ENCODE results near the gene TIAM2.

The TIAM2 gene

DNA sequence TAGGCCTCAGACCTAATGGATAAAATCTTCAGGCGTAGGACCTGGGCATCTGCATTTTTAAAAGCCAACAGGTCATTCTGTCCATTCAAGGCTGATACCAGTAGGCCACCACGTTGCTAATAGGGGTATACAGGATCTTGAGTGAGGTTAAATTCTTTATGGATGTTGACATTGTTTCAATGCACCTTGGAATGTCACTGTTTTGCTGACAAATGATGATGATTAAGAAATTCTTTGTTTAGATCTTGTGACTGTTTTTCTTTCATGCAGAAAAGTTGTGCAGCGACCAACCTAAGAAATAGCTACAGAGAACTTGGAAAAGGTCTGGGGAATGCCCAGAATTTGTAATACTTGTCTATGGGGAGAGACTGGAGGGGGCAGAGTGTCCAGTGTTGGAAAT, 167.6 kb downstream of the TIAM2 start:
- peaks cover 8% of the 10 kb centered on the region for H3K4me1 ChIP-seq (ENCODE audit: control insufficient read depth, insufficient read depth, low read length)

DNA sequence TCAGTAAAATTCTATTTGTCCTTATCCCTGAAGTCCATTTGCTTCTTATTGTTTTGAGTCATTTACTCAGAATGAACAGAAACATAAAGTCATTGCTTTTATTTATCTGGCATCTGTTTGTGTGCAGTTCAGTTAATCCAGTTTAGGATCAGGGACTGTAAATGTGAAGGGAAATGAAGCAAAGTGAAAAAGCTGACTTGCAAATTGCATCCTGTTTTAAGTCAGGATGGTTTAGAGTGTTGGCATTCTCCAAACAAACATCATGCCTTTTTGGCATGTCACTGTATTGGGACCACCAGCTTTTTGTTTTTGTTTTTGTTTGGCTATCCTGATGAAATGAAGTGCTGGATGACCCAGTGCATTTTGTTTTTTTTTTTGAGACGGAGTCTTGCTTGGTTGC, 168.5 kb downstream of the TIAM2 start:
- peaks cover under 1% of the 10 kb centered on the region for H3K4me1 ChIP-seq (ENCODE audit: control insufficient read depth, insufficient read depth, low read length)
- no peaks in the 10 kb centered on the region for H3K27me3 ChIP-seq (ENCODE audit: control insufficient read depth, insufficient read depth, low read length)
- H3K4me3 ChIP-seq (ENCODE audit: low read length): no peak overlapping the region
- no peak overlapping the region for H3K9ac ChIP-seq (ENCODE audit: low read depth, low read length)
- H3K9me3 ChIP-seq (replicated peaks; ENCODE audit: low read length): no peaks in the 10 kb centered on the region
- H3K4me2 ChIP-seq (ENCODE audit: low read length): no peak overlapping the region
- H3K36me3 ChIP-seq (ENCODE audit: insufficient read depth, low read length): peaks cover 5% of the 10 kb centered on the region

More for the DNA sequence above, 167.6 kb downstream of the TIAM2 start:
- H3K4me2 ChIP-seq (ENCODE audit: low read length): no peak overlapping the region
- no peaks in the 10 kb centered on the region for H3K9me3 ChIP-seq (replicated peaks; ENCODE audit: low read length)
- H3K27me3 ChIP-seq (ENCODE audit: control insufficient read depth, insufficient read depth, low read length): no peaks in the 10 kb centered on the region
- no peak overlapping the region for H3K4me3 ChIP-seq (ENCODE audit: low read length)
- H3K9ac ChIP-seq (ENCODE audit: low read depth, low read length): no peak overlapping the region
- H3K36me3 ChIP-seq (ENCODE audit: insufficient read depth, low read length): peaks cover 5% of the 10 kb centered on the region

DNA sequence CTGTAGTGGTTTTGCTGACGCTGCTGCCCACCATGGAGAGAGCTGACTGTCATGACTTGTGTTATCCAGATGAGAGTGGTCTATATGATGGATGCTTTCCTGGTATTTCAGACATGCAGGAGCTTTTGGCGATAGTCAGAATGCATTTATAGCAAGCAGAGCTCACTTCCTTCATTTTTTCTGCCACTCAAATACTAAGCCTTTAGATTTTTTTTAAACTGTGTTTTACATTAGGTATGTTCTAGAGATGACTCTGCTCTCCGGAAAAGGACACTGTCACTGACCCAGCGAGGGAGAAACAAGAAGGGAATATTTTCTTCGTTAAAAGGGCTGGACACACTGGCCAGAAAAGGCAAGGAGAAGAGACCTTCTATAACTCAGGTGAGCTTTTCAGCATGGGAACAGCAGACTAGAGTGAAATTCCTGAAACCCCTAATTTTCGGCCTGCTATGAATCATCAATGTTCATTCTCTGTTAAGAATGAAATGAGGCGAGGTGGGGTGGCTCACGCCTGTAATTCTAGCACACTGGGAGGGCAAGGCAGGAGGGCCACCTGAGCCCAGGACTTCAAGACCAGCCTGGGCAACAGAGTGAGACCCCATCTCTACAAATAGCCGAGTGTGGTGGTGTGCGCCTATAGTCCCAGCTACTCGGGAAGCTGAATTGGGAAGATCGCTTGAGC, 170.1 kb downstream of the TIAM2 start:
- no peaks in the 10 kb centered on the region for H3K27me3 ChIP-seq (ENCODE audit: control insufficient read depth, insufficient read depth, low read length)
- H3K9me3 ChIP-seq (replicated peaks; ENCODE audit: low read length): no peaks in the 10 kb centered on the region
- H3K4me2 ChIP-seq (ENCODE audit: low read length): no peak overlapping the region
- no peak overlapping the region for H3K4me3 ChIP-seq (ENCODE audit: low read length)
- no peak overlapping the region for H3K9ac ChIP-seq (ENCODE audit: low read depth, low read length)
- H3K36me3 ChIP-seq (ENCODE audit: insufficient read depth, low read length): peaks cover 5% of the 10 kb centered on the region
- H3K4me1 ChIP-seq (ENCODE audit: control insufficient read depth, insufficient read depth, low read length): no peaks in the 10 kb centered on the region

DNA sequence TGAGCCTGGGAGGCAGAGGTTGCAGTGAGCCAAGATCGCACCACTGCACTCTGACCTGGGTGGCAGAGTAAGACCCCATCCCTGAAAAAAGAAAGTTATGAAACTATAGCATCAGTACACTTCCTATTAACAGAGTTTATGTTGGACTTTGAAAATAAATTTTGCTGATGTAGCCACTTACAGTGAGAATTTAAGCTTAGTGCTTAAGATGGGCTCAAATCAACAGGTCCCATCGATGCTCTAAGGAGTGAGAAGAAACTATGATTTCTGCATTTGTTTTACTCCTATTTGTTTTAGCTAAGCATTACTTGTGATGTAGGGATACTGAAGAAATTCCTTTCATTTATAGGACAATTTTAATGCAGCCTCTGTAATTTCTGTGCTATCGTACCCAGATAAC, 175.4 kb downstream of the TIAM2 start:
- Histone ChIP-seq H3K4me3 (ENCODE audit: low read length) (no peak overlapping the region), H3K9ac (ENCODE audit: low read depth, low read length) (peak overlapping the region; percentile 31), H3K27me3 (ENCODE audit: control insufficient read depth, insufficient read depth, low read length) (no peaks in the 10 kb centered on the region), H3K4me1 (ENCODE audit: control insufficient read depth, insufficient read depth, low read length) (peaks cover 28% of the 10 kb centered on the region), H3K9me3 (replicated peaks; ENCODE audit: low read length) (no peaks in the 10 kb centered on the region), H3K4me2 (ENCODE audit: low read length) (peak overlapping the region; percentile 71), H3K36me3 (ENCODE audit: insufficient read depth, low read length) (no peaks in the 10 kb centered on the region)

DNA sequence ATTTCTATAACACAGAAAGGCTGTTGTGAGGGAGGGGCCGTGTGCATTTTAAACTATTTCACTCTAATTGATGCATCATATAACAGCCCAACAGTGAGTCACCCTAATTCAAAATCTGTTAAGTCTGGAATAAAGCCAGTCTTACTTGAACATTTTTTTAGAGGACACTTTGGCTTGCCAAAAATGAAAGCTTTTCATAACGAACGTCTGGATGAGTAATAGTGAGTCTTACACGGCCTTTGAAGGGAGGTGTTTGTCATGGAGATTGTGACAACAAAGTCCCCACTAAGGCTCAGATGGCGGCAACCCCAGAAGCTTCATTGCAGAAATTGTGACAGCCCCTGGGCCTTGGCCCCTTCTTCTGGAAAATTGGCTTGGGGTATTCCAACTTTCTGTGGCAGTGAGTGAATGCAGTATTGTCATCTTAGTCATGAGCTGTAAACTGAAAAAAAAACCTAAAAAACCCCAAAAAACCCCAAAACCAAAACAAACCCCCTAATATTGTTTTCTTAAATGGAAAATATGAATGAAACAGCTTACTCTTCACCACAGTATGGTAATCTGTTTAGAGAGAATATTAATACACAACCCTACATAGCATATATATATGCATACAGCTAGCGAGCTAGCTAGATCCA, 176.1 kb downstream of the TIAM2 start:
- H3K36me3 ChIP-seq (ENCODE audit: insufficient read depth, low read length): no peaks in the 10 kb centered on the region
- H3K27me3 ChIP-seq (ENCODE audit: control insufficient read depth, insufficient read depth, low read length): no peaks in the 10 kb centered on the region
- H3K4me3 ChIP-seq (ENCODE audit: low read length): peak overlapping the region; percentile 43
- H3K4me2 ChIP-seq (ENCODE audit: low read length): peak overlapping the region; percentile 71
- no peaks in the 10 kb centered on the region for H3K9me3 ChIP-seq (replicated peaks; ENCODE audit: low read length)
- H3K9ac ChIP-seq (ENCODE audit: low read depth, low read length): peak overlapping the region; percentile 52
- peaks cover 28% of the 10 kb centered on the region for H3K4me1 ChIP-seq (ENCODE audit: control insufficient read depth, insufficient read depth, low read length)

DNA sequence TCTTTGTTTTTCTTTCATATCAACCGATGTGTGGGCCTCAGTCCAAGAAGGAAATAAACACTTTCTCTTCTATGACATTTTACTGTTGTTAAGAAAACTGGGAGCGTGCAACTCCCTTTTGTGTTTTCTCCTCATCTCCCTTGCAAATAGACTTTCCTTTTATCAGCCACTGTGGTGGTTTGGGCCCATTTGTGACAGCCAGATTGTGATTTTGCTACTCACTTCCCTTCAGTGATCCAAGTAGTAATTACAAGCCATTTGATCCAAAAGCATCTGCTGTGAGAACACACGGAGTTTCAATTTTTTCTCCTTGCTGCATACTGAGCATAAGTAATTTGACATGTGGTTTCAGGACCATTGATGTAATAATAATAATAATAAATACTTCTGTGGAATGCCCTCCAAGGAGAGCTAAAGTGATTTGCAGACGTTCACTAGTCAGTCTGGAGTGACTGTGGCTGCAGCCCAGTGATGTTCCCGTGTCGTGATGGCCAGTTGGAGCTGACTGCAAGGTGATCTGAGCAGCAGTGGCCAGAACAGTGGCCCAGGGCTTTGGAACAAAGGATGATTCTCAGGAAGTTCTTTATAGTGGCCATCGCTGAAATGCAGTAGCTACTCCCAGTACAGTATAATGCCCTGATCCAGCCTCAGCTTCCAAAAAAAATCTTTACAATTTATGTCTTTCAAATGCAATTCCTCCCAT, 176.8 kb downstream of the TIAM2 start:
- peak overlapping the region; percentile 43 for H3K4me3 ChIP-seq (ENCODE audit: low read length)
- no peaks in the 10 kb centered on the region for H3K9me3 ChIP-seq (replicated peaks; ENCODE audit: low read length)
- H3K4me2 ChIP-seq (ENCODE audit: low read length): peak overlapping the region; percentile 71
- peak overlapping the region; percentile 52 for H3K9ac ChIP-seq (ENCODE audit: low read depth, low read length)
- H3K4me1 ChIP-seq (ENCODE audit: control insufficient read depth, insufficient read depth, low read length): peaks cover 28% of the 10 kb centered on the region
- no peaks in the 10 kb centered on the region for H3K27me3 ChIP-seq (ENCODE audit: control insufficient read depth, insufficient read depth, low read length)
- H3K36me3 ChIP-seq (ENCODE audit: insufficient read depth, low read length): no peaks in the 10 kb centered on the region

DNA sequence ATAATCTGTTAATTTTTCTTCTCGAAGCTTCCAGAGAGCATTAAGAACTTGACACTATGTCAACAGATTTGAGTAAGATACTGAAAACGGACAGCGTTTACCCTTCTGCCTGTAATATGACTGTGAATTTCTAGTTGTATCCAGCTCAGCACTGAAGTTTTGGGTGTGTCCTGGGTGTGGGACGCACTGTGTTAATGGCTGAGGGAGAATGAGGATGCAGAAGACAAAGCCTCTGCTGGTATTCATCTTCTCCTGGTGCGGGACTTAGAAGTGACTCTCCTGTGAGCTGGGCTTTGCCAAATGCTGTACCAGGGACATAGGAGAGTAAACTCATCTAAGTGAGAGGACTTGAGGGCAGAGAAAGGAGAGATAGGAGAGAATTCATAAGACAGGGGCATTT, 178.4 kb downstream of the TIAM2 start:
- no peaks in the 10 kb centered on the region for H3K9me3 ChIP-seq (replicated peaks; ENCODE audit: low read length)
- H3K4me3 ChIP-seq (ENCODE audit: low read length): no peak overlapping the region
- no peak overlapping the region for H3K9ac ChIP-seq (ENCODE audit: low read depth, low read length)
- H3K36me3 ChIP-seq (ENCODE audit: insufficient read depth, low read length): no peaks in the 10 kb centered on the region
- H3K4me2 ChIP-seq (ENCODE audit: low read length): no peak overlapping the region
- no peaks in the 10 kb centered on the region for H3K27me3 ChIP-seq (ENCODE audit: control insufficient read depth, insufficient read depth, low read length)
- H3K4me1 ChIP-seq (ENCODE audit: control insufficient read depth, insufficient read depth, low read length): peaks cover 28% of the 10 kb centered on the region

DNA sequence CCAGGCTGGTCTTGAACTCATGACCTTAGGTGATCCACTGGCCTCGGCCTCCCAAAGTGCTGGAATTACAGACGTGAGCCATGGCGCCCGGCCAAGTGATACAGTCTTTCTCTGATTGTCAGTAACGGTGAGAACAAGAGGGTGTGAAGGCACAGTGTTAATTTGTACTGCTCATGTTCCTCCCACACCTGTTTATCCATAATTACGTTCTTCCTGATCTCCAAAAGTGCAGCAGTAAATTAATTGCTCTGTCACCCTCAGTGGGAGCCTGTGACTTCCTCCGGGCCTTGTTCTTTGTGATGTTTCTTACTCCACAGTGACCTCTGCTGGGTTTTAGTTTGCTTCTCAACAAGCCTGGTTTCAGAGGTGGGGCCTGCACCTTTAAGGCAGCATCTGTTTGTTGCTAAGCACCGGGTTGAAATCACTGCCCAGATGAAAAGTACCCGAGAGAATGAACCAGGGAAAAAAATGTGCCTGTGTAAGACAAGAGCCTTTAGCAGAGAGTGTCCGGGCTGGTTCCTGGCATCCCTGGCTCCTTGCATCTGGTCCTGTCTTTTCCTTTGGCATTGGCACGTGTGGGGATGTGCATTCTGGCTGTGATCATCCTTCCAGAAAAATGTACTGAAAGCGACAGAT, 179.6 kb downstream of the TIAM2 start:
- H3K4me2 ChIP-seq (ENCODE audit: low read length): no peak overlapping the region
- H3K9me3 ChIP-seq (replicated peaks; ENCODE audit: low read length): no peaks in the 10 kb centered on the region
- no peak overlapping the region for H3K4me3 ChIP-seq (ENCODE audit: low read length)
- H3K4me1 ChIP-seq (ENCODE audit: control insufficient read depth, insufficient read depth, low read length): peaks cover 28% of the 10 kb centered on the region
- H3K36me3 ChIP-seq (ENCODE audit: insufficient read depth, low read length): no peaks in the 10 kb centered on the region
- H3K27me3 ChIP-seq (ENCODE audit: control insufficient read depth, insufficient read depth, low read length): no peaks in the 10 kb centered on the region
- no peak overlapping the region for H3K9ac ChIP-seq (ENCODE audit: low read depth, low read length)

DNA sequence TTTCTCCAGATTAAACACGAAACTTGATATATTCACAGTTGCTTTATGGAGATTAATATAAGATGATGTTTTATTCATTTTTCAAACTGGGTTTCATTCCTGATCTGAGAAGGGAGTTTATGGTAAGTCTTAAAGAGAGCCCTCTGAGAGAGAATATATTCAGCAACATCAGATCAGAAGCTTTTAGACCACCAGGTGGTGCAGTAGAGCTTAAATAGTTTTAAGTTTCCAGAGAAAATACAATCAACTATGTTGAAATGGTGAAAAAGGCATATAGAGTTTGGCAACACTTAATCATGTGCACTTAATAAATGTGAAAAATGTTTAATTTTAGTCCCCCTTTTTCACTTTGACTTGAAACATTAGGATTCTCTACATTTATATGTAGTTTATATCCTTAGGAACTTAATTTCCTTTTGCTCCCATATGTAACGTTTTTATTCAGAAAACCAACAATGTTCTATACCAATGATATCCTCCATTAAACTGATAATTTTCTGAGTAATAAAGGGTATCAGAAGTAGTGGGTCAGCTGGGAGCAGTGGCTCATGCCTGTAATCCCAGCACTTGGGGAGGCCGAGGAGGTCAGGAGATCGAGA, 182.3 kb downstream of the TIAM2 start:
- peaks cover 8% of the 10 kb centered on the region for H3K4me1 ChIP-seq (ENCODE audit: control insufficient read depth, insufficient read depth, low read length)
- no peak overlapping the region for H3K4me2 ChIP-seq (ENCODE audit: low read length)
- peaks cover 5% of the 10 kb centered on the region for H3K36me3 ChIP-seq (ENCODE audit: insufficient read depth, low read length)
- H3K4me3 ChIP-seq (ENCODE audit: low read length): no peak overlapping the region
- no peak overlapping the region for H3K9ac ChIP-seq (ENCODE audit: low read depth, low read length)
- no peaks in the 10 kb centered on the region for H3K9me3 ChIP-seq (replicated peaks; ENCODE audit: low read length)
- no peaks in the 10 kb centered on the region for H3K27me3 ChIP-seq (ENCODE audit: control insufficient read depth, insufficient read depth, low read length)

DNA sequence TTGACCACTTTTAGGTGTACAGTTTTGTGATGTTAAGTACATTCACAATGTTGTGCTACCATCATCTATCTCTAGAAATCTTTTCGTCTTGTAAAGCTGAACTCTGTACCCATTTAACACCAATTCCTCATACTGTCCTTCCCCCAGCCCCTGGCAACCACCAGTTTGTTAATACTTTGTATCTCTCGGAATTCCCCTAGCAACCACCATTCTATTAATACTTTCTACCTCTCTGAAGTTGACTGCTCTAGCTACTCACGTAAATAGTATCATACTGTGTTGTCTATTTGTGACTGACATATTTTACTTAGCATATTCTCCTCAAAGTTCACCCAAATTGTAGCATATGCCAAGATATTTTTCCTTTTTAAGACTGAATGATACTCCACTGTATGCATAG, 186.4 kb downstream of the TIAM2 start:
- no peak overlapping the region for H3K4me3 ChIP-seq (ENCODE audit: low read length)
- H3K36me3 ChIP-seq (ENCODE audit: insufficient read depth, low read length): peaks cover 5% of the 10 kb centered on the region
- no peak overlapping the region for H3K4me2 ChIP-seq (ENCODE audit: low read length)
- no peak overlapping the region for H3K9ac ChIP-seq (ENCODE audit: low read depth, low read length)
- H3K4me1 ChIP-seq (ENCODE audit: control insufficient read depth, insufficient read depth, low read length): peaks cover 8% of the 10 kb centered on the region
- no peaks in the 10 kb centered on the region for H3K9me3 ChIP-seq (replicated peaks; ENCODE audit: low read length)
- no peaks in the 10 kb centered on the region for H3K27me3 ChIP-seq (ENCODE audit: control insufficient read depth, insufficient read depth, low read length)

DNA sequence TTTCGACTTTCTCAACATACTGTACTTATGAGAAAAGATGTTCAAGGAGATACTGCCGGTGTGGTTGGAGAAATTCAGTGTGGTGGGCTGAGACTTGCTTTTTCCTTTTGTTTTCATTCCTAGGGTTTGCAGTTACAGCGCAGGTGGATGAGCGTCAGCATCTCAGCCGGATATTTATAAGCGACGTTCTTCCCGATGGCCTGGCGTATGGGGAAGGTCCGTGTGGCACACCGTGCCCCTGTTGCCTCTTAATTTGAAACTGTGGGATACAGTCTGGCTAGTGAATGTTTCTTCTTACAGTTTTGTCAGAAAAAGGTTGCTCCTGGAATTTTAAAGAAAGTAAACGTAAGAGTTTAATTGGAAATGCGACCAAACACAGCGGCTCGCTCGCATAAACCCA, 187.0 kb downstream of the TIAM2 start:
- peaks cover 8% of the 10 kb centered on the region for H3K4me1 ChIP-seq (ENCODE audit: control insufficient read depth, insufficient read depth, low read length)
- no peak overlapping the region for H3K4me2 ChIP-seq (ENCODE audit: low read length)
- H3K9ac ChIP-seq (ENCODE audit: low read depth, low read length): no peak overlapping the region
- H3K36me3 ChIP-seq (ENCODE audit: insufficient read depth, low read length): peaks cover 5% of the 10 kb centered on the region
- no peaks in the 10 kb centered on the region for H3K9me3 ChIP-seq (replicated peaks; ENCODE audit: low read length)
- no peak overlapping the region for H3K4me3 ChIP-seq (ENCODE audit: low read length)
- no peaks in the 10 kb centered on the region for H3K27me3 ChIP-seq (ENCODE audit: control insufficient read depth, insufficient read depth, low read length)
